Neuronal stem cell (in vitro differentiated cells): ENCODE measurements around the gene MED13L.

Experiments
- DNase-seq: peaks from one replicate; pipeline ENCODE4 v3.0.0-alpha.2; 2013; ENCODE audit warnings: low spot score
- H2AFZ ChIP-seq: one replicate; pipeline ENCODE4 v1.6.1; 2013; ENCODE audit warnings: mild to moderate bottlenecking, low read length, inconsistent platforms
- H2AK5ac ChIP-seq: 2 replicates; pipeline ENCODE4 v1.6.1; 2013; ENCODE audit warnings: low read depth, mild to moderate bottlenecking, inconsistent platforms, low read length, moderate library complexity, mixed read lengths
- H2BK120ac ChIP-seq: 2 replicates; pipeline ENCODE4 v1.6.1; 2013; ENCODE audit warnings: low read depth, mild to moderate bottlenecking, inconsistent platforms, low read length, moderate library complexity, mixed read lengths
- H2BK12ac ChIP-seq: one replicate; pipeline ENCODE4 v1.6.1; 2013; ENCODE audit warnings: low read length, inconsistent platforms
- H2BK15ac ChIP-seq: 2 replicates; pipeline ENCODE4 v1.6.1; 2013; ENCODE audit warnings: mild to moderate bottlenecking, low read length, inconsistent platforms, mixed read lengths
- H2BK5ac ChIP-seq: one replicate; pipeline ENCODE4 v1.6.1; 2013; ENCODE audit warnings: inconsistent platforms, mild to moderate bottlenecking, low read length, moderate library complexity
- H3K14ac ChIP-seq: one replicate; pipeline ENCODE4 v1.6.1; 2013; ENCODE audit warnings: low read length, inconsistent platforms
- H3K18ac ChIP-seq: 2 replicates; pipeline ENCODE4 v1.6.1; 2013; ENCODE audit warnings: low read length, inconsistent platforms
- H3K23ac ChIP-seq: 2 replicates; pipeline ENCODE4 v1.6.1; 2013; ENCODE audit warnings: low read depth, mild to moderate bottlenecking, mixed read lengths, low read length, inconsistent platforms; ENCODE audit not compliant: poor library complexity
- H3K27ac ChIP-seq: replicated peaks from 3 replicates; pipeline ENCODE4 v1.5.1; 2013; ENCODE audit warnings: low read length, inconsistent platforms
- H3K27me3 ChIP-seq, 3 experiments: 2 replicates each; pipeline ENCODE4 v1.6.1; 2013; ENCODE audit warnings: low read length in 3 of 3, mild to moderate bottlenecking in 2 of 3, inconsistent platforms in 1 of 3, low read depth in 1 of 3, mixed read lengths in 1 of 3, moderate library complexity in 1 of 3; ENCODE audit not compliant: control insufficient read depth in 3 of 3, insufficient read depth in 3 of 3
- H3K36me3 ChIP-seq, 2 donors: replicated peaks in 1 of 2; 2 replicates each; pipeline ENCODE4 v1.6.1; 2013; ENCODE audit warnings: low read length in 2 of 2; ENCODE audit not compliant: control insufficient read depth in 2 of 2, insufficient read depth in 2 of 2
- H3K4ac ChIP-seq: 2 replicates; pipeline ENCODE4 v1.6.1; 2013; ENCODE audit warnings: inconsistent platforms, mild to moderate bottlenecking, low read length, moderate library complexity
- H3K4me1 ChIP-seq, 2 donors: 1 replicate in 1 of 2; 2 replicates in 1 of 2; pipeline ENCODE4 v1.6.1; 2013; ENCODE audit warnings: low read length in 2 of 2, low read depth in 1 of 2; ENCODE audit not compliant: control insufficient read depth in 2 of 2, insufficient read depth in 1 of 2
- H3K4me2 ChIP-seq: one replicate; pipeline ENCODE4 v1.6.1; 2013; ENCODE audit warnings: mild to moderate bottlenecking, low read length, inconsistent platforms; ENCODE audit not compliant: insufficient read depth, poor library complexity, severe bottlenecking
- H3K4me3 ChIP-seq, 2 donors: 2 replicates each; pipeline ENCODE4 v1.5.1; 2013; ENCODE audit warnings: low read length in 2 of 2, mild to moderate bottlenecking in 2 of 2, inconsistent platforms in 1 of 2, moderate library complexity in 1 of 2
- H3K79me1 ChIP-seq: one replicate; pipeline ENCODE4 v1.6.1; 2013; ENCODE audit warnings: low read depth, mild to moderate bottlenecking, inconsistent platforms, low read length, moderate library complexity
- H3K9ac ChIP-seq: one replicate; pipeline ENCODE4 v1.6.1; 2013; ENCODE audit warnings: mild to moderate bottlenecking, low read depth, low read length, inconsistent platforms; ENCODE audit not compliant: poor library complexity
- H3K9me3 ChIP-seq, 2 donors: replicated peaks in 1 of 2; 2 replicates each; pipeline versions ENCODE3 to v1.6.1; 2013; ENCODE audit warnings: low read length in 2 of 2, mild to moderate bottlenecking in 2 of 2, inconsistent platforms in 1 of 2, low read depth in 1 of 2, mixed read lengths in 1 of 2, moderate library complexity in 1 of 2; ENCODE audit not compliant: control insufficient read depth in 2 of 2, insufficient read depth in 1 of 2
- H4K8ac ChIP-seq: one replicate; pipeline ENCODE4 v1.6.1; 2013; ENCODE audit warnings: low read depth, mild to moderate bottlenecking, inconsistent platforms, low read length, moderate library complexity
- H4K91ac ChIP-seq: one replicate; pipeline ENCODE4 v1.6.1; 2013; ENCODE audit warnings: low read length, low read depth, mild to moderate bottlenecking, inconsistent platforms; ENCODE audit not compliant: poor library complexity
- WGBS, 2 donors: extraction: QIAGEN DNeasy Blood & Tissue Kit; methylation state at CpG; one replicate each; pipeline ENCODE4 v1.1.7; 2013; ENCODE audit warnings: missing lambda C conversion rate in 2 of 2, mixed read lengths in 1 of 2; ENCODE audit not compliant: insufficient read length in 2 of 2, insufficient replicate concordance in 1 of 2; ENCODE audit errors: extremely low coverage in 2 of 2; 5-methylcytosine and 5-hydroxymethylcytosine counted together

Gene MED13L

DNA sequence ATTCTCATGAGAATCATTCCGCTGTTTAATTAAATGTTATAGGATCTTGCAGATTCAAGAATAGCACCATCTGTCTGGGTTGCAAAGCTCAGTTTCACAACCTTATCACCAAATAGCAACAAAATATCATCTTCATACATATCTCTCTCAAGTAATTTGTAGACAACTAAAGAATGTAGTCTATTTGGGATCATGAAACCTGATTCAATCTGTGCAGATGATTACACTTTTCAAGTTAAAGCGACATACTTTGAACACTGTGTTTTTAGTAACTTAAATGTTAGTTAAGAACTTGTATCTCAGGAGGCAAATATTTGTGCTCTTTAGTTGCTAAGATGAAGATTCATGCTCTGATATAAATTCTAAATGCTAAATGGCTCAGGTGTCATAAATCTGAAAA is 14.8 kb downstream of the MED13L start:
- no CpG with 5 or more reads among the region's 2 CpGs for WGBS, 2 donors
- H3K9me3 ChIP-seq, result no peaks in the 10 kb centered on the region
- H2BK12ac ChIP-seq, result no peak overlapping the region
- H3K9ac ChIP-seq, result no peak overlapping the region
- H3K4me3 ChIP-seq, result no peak overlapping the region
- H3K36me3 ChIP-seq, result no peaks in the 10 kb centered on the region
- no peak overlapping the region for H4K91ac ChIP-seq
- H3K4me2 ChIP-seq, result no peak overlapping the region
- H2BK120ac ChIP-seq, result no peak overlapping the region
- H2BK5ac ChIP-seq, result no peak overlapping the region
- no peak overlapping the region for H2AFZ ChIP-seq
- H2AK5ac ChIP-seq, result no peak overlapping the region
- no peak overlapping the region for H2BK15ac ChIP-seq
- H3K4ac ChIP-seq, result no peak overlapping the region
- peaks cover 3 to 18% of the 10 kb centered on the region in 2 donors for H3K4me1 ChIP-seq
- H3K18ac ChIP-seq, result no peak overlapping the region
- H3K79me1 ChIP-seq, result peaks cover 4% of the 10 kb centered on the region
- no peak for DNase-seq
- H3K27me3 ChIP-seq, result no peaks in the 10 kb centered on the region
- H3K27ac ChIP-seq, result no peak overlapping the region
- H3K23ac ChIP-seq, result no peak overlapping the region
- no peak overlapping the region for H3K14ac ChIP-seq
- H4K8ac ChIP-seq, result no peak overlapping the region

DNA sequence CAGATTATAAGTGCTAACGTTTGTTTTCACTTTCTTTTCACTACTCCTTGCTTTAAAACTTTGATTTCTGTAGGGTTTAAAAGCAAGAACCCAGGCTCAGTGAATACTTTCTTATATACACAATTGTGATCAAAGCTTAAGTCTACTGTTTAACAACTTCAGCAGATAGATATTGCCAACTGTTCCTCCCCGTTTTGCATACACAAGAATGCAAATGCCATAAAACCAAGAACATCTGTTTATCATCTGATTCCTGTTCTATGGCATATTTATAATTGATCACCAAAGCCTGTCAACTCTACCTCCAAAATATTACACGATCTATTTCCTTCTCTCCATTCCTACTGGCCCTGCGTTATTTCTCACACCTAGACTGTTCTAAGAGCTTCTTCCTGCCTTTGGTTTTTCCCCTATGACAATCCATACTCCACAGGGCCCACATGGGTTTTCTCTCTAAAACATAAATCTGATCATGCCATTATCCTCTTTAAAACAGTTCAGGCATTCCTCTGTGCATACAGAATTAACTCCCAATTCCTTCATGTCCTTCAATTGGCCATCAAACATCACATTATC is 15.9 kb downstream of the MED13L start:
- Histone ChIP-seq H3K79me1 (peaks cover 4% of the 10 kb centered on the region), H4K91ac (no peak overlapping the region), H3K23ac (no peak overlapping the region), H3K18ac (no peak overlapping the region), H3K27ac (no peak overlapping the region), H2BK15ac (no peak overlapping the region), H3K36me3 (no peaks in the 10 kb centered on the region), H2AFZ (no peak overlapping the region), H3K4ac (no peak overlapping the region), H2BK120ac (no peak overlapping the region), H2AK5ac (no peak overlapping the region), H3K14ac (no peak overlapping the region), H3K4me1 (peaks cover 3 to 20% of the 10 kb centered on the region in 2 donors), H2BK12ac (no peak overlapping the region), H3K4me2 (no peak overlapping the region), H3K9ac (no peak overlapping the region), H3K9me3 (no peaks in the 10 kb centered on the region), H3K4me3 (no peak overlapping the region), H4K8ac (no peak overlapping the region), H2BK5ac (no peak overlapping the region), H3K27me3 (no peaks in the 10 kb centered on the region)
- DNase-seq, result no peak
- 100% methylated on average over 2 of the region's 4 CpGs; no CpG with 5 or more reads in 1 of the 2 donors for WGBS, 2 donors

DNA sequence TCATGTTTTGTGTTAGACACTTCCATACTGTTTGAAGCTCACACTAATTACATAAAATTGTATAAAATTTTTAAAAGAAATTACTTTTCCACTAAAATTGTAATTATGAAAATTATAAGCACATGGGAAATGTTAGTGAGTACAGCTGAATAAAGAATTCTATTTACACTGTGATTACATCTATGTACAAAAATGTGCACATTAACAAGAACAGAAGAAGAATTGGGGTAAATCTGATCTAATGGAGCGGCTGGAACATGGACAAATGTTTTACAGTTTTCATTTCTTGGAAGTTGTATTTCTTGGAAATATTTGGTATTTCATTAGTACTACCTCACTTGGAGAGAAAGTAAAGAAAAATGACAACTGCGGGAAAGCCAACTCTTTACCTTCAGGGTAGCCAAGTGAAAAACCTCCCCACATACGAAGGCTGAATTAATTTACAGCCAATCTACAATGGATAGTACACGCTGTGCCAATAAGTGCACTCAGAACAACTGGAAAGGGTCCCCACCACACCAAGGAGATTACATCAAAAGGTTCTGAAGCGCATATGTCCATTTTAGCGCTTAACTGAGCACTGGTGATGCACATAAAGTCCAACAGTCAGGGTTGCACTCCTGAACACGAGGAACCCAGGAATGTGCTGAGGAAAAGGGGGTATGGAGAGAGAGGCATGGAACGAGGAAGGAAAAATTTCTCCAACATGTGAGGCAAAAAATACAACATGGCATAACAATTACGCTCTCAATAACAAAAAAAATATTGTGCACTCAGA is 17.5 kb downstream of the MED13L start:
- Histone ChIP-seq H2BK120ac (no peak overlapping the region), H3K23ac (no peak overlapping the region), H4K8ac (no peak overlapping the region), H3K27me3 (no peaks in the 10 kb centered on the region), H3K79me1 (peaks cover 4% of the 10 kb centered on the region), H3K4me1 (peaks cover 0 to 16% of the 10 kb centered on the region in 2 donors), H2BK15ac (no peak overlapping the region), H3K4me3 (no peak overlapping the region), H3K18ac (no peak overlapping the region), H3K9ac (no peak overlapping the region), H3K4ac (no peak overlapping the region), H2AFZ (no peak overlapping the region), H2BK5ac (no peak overlapping the region), H3K4me2 (no peak overlapping the region), H3K9me3 (no peaks in the 10 kb centered on the region), H3K27ac (no peak overlapping the region), H4K91ac (no peak overlapping the region), H3K36me3 (no peaks in the 10 kb centered on the region), H2BK12ac (no peak overlapping the region), H3K14ac (no peak overlapping the region), H2AK5ac (no peak overlapping the region)
- no CpG with 5 or more reads among the region's 9 CpGs for WGBS, 2 donors
- no peak for DNase-seq

DNA sequence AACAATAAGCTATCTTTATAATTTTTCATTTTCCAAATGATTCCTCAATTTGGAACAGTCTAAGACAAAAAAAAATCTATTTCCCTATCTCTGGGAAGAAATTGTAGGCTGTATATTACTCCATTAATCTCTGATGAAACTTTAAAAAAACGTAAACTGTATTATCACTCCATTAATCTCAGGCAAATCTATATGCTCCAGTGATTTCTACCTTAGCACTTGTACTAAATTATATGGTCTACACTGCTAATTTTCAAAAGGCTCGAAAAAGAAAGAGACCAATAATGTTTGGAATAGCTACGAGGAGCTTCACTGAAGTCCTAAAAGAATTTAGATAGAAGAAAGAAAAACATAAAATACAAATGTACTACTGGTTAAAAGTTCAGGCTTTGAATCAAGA is 19.7 kb downstream of the MED13L start:
- H3K4me2 ChIP-seq, result no peak overlapping the region

More for the DNA sequence above, 19.7 kb downstream of the MED13L start:
- Histone ChIP-seq H3K27ac (no peak overlapping the region), H3K18ac (no peak overlapping the region), H3K9me3 (no peaks in the 10 kb centered on the region), H3K4ac (no peak overlapping the region), H4K8ac (no peak overlapping the region), H2BK12ac (no peak overlapping the region), H3K27me3 (no peaks in the 10 kb centered on the region), H3K9ac (no peak overlapping the region), H2AFZ (no peak overlapping the region), H3K36me3 (no peaks in the 10 kb centered on the region), H3K14ac (no peak overlapping the region), H2BK5ac (no peak overlapping the region), H3K79me1 (peaks cover 4% of the 10 kb centered on the region), H2BK15ac (no peak overlapping the region), H4K91ac (no peak overlapping the region), H2BK120ac (no peak overlapping the region), H3K4me1 (peaks cover 0 to 8% of the 10 kb centered on the region in 2 donors), H3K4me3 (no peak overlapping the region), H3K23ac (no peak overlapping the region), H2AK5ac (no peak overlapping the region)
- no CpG with 5 or more reads among the region's 3 CpGs for WGBS, 2 donors
- no peak for DNase-seq
